Left lung (tissue), 10 donors: Measurements from ENCODE around the gene GFI1B. TPM values are rescaled to one million over a fixed set of nuclear protein-coding genes. Genes with fewer than 3 reads are reported as not detected.

Experiments
- ATAC-seq: fragments of 200-7000 bp; cut with Tn5 transposase; one replicate; pipeline ENCODE4 v1.9.1; 2020; ENCODE audit warnings: moderate library complexity
- DNase-seq, 4 donors: peaks; one replicate each; pipeline ENCODE4 v3.0.0-alpha.2; 2013 to 2020
- H3K27ac ChIP-seq, 2 donors: fragments of 200-600 bp; sonication (generic) in 1 of 2; one replicate each; pipeline versions ENCODE4 v1.5.0 to v1.8.0; 2020 to 2021
- H3K27me3 ChIP-seq, 2 donors: fragments of 200-600 bp; sonication (generic) in 1 of 2; one replicate each; pipeline versions ENCODE4 v1.5.0 to v1.8.0; 2020 to 2021
- H3K36me3 ChIP-seq, 2 donors: fragments of 200-600 bp; sonication (generic) in 1 of 2; one replicate each; pipeline versions ENCODE4 v1.5.0 to v1.8.0; 2020 to 2021
- H3K4me1 ChIP-seq, 2 donors: fragments of 200-600 bp; one replicate each; pipeline ENCODE4 v1.8.0; 2021
- H3K4me3 ChIP-seq, 2 donors: fragments of 200-600 bp; sonication (generic) in 1 of 2; one replicate each; pipeline versions ENCODE4 v1.5.0 to v1.8.0; 2020 to 2021; ENCODE audit warnings: mild to moderate bottlenecking in 1 of 2
- H3K9me3 ChIP-seq, 2 donors: fragments of 200-600 bp; sonication (generic) in 1 of 2; one replicate each; pipeline versions ENCODE4 v1.5.0 to v1.8.0; 2020 to 2021
- CTCF ChIP-seq, 2 donors: fragments of 200-600 bp; sonication (generic) in 1 of 2; IDR thresholded peaks; one replicate each; pipeline versions ENCODE4 v1.5.0 to v1.8.0; 2021; ENCODE audit warnings: antibody characterized with exemption in 2 of 2
- intact Hi-C, 2 donors: fragments of 100-400 bp; cut with DNase I; formaldehyde crosslinking; loops; one replicate each; pipeline versions ENCODE4 v1.11.2 to v1.14.2; 2022
- polyA plus RNA-seq, 6 donors: library from polyadenylated mRNA; unstranded; fragments of 120-200 nt; gene quantifications; one replicate each; pipeline ENCODE4 v1.2.1, GENCODE V29; 2013; ENCODE audit not compliant: insufficient read length in 6 of 6
- total RNA-seq, 2 donors: library from RNA; stranded (reverse); fragmentation: NEBNext Ultra II Directional; extraction: Animal tissue kit (Norgen Biotek cat#: 25700); gene quantifications; one replicate each; pipeline ENCODE4 v1.2.1, GENCODE V29; 2021
- donor health status: DM: no; HTN: yes; CAD: no.
- donor health status: DM: no; HTN: no; CAD: no.

Gene GFI1B
- total and polyA plus RNA-seq, 8 donors = 0.18 to 1.4 (median 1.2) TPM

GRCh38 chr9:132945186-132946130 lies 33.0 kb upstream of the GFI1B start:
- H3K27ac ChIP-seq = peak overlapping the region; percentile 97 to 98
- intact Hi-C loops = no loop called here
- no peak for TF ChIP-seq CTCF (IDR thresholded peaks at IDR 0.05)

GRCh38 chr9:132946211-132946610 lies 32.3 kb upstream of the GFI1B start:
- intact Hi-C loops = no loop called here
- H3K27ac ChIP-seq = no peak overlapping the region
- no peaks in the 10 kb centered on the region for H3K36me3 ChIP-seq
- H3K27me3 ChIP-seq = no peaks in the 10 kb centered on the region
- DNase-seq (no peak), ATAC-seq (no peak)
- no peaks in the 10 kb centered on the region for H3K9me3 ChIP-seq
- H3K4me3 ChIP-seq = no peak overlapping the region
- peaks cover 12 to 35% of the 10 kb centered on the region in 2 donors for H3K4me1 ChIP-seq
- no peak for TF ChIP-seq CTCF (IDR thresholded peaks at IDR 0.05)

More at GRCh38 chr9:132945186-132946130, 33.0 kb upstream of the GFI1B start:
- Histone ChIP-seq H3K9me3 (no peaks in the 10 kb centered on the region), H3K36me3 (no peaks in the 10 kb centered on the region), H3K4me3 (peak overlapping the region; percentile 97 to 99), H3K4me1 (peaks cover 12 to 35% of the 10 kb centered on the region in 2 donors), H3K27me3 (no peaks in the 10 kb centered on the region)
- ATAC-seq (no peak), DNase-seq (no peak)

GRCh38 chr9:132946631-132947295 lies 31.7 kb upstream of the GFI1B start:
- Histone ChIP-seq H3K36me3 (no peaks in the 10 kb centered on the region), H3K9me3 (no peaks in the 10 kb centered on the region), H3K27ac (no peak overlapping the region), H3K27me3 (no peaks in the 10 kb centered on the region), H3K4me3 (no peak overlapping the region), H3K4me1 (peaks cover 12 to 30% of the 10 kb centered on the region in 2 donors)
- no peak for DNase-seq
- TF ChIP-seq CTCF (IDR thresholded peaks at IDR 0.05) = no peak
- no peak for ATAC-seq
- intact Hi-C loops = no loop called here

DNA sequence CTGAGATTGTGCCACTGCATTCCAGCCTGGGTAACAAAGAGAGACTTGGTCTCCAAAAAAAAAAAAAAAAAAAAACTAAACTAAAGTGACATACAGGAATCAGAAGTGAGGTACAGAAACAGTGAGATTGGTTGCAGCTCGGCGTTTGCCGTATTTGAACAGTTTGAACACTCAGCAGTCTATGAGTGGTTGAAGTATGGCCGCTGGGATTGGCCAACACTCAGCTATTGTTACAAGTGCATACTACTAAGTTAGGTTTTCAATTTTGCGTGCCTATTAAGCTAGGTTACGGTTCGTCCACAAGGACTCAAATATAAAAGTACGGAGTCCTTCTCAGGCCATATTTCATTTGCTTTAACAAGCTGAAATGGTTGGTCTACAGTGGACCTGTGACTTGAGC lies 30.7 kb upstream of the GFI1B start:
- DNase-seq = peak in 2 of 4 donors; percentile 42 to 51
- Histone ChIP-seq H3K4me1 (peaks cover 7 to 20% of the 10 kb centered on the region in 2 donors), H3K27ac (no peak overlapping the region), H3K9me3 (no peaks in the 10 kb centered on the region), H3K36me3 (no peaks in the 10 kb centered on the region), H3K4me3 (no peak overlapping the region), H3K27me3 (no peaks in the 10 kb centered on the region)
- intact Hi-C loops = no loop called here
- ATAC-seq = no peak
- no peak for TF ChIP-seq CTCF (IDR thresholded peaks at IDR 0.05)

DNA sequence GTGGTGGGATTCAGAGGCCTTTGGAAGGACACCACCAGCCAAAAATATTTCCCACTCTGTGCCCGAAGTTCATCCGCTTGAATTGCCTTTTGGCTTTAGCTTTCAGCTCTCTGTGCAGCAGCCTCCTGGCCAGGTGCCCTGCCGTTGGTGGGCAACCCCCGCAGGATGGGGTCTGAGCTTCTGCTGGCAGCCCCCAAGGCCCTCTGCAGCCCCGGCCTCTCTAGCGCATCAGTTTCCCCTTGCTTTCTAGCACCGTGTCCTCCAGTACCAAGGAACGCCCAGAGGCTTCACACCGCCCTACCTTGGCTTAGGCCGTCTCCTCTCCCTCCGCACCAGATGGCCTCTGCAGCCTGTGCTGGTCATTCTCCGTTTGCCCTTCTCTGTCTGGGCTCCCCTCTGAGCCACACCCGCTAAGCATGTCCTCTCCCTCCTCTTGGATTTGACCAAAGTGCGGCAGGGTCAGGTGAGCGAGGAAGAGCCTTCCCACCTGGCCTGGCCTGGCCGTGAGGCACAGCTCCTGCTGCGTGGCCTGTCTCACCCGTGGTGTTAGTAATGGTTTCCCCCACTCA lies 29.9 kb upstream of the GFI1B start:
- ATAC-seq (no peak), DNase-seq (no peak)
- Histone ChIP-seq H3K9me3 (no peaks in the 10 kb centered on the region), H3K27ac (no peak overlapping the region), H3K27me3 (no peaks in the 10 kb centered on the region), H3K4me1 (peaks cover 0 to 12% of the 10 kb centered on the region in 2 donors), H3K4me3 (no peak overlapping the region), H3K36me3 (no peaks in the 10 kb centered on the region)
- no peak for TF ChIP-seq CTCF (IDR thresholded peaks at IDR 0.05)
- intact Hi-C loops = no loop called here
